ENCODE measurements around the gene C3orf20. TPM values are rescaled to one million over a fixed set of nuclear protein-coding genes. Genes with fewer than 3 reads are reported as not detected.
A peak's percentile ranks its signal among the peaks of the same experiment; 100 is the strongest.

Gene C3orf20
- total RNA-seq, 1 donor from 2014 or later: not detected

DNA sequence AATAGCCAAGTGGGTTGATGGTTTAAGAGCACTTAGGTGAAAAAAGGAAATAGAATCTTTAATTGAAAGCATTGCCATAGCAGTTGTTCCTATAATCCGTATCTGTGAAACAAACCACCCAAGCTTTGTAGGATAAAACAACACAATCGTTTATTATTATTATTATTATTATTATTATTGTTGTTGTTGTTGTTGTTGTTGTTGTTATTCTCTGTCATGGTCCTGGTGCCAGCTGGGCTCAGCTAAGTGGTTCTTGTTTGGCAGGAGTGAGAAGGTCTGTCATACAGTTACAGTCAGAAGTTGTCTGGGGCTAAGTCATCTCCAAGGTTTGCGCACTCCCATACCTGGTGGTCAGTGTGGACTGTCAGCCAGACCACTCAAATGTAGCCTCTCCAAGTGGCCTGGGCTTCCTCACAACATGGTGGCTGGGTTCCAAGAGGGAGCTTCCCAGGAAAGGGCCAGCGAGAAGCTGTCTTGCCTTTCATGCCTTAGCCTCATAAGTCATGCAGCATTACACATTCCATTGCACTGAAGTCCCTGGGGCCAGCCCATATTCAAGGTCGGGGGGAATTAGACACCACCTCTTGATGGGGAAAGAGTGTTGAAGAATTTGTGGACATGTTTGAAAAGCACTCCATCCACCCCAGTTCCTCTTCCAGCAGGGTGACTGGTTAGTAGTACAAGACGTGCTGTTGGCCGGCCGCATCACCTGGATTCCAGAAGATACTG lies 89.6 kb downstream of the C3orf20 start:
- Histone ChIP-seq H3K9me3 (no peaks in the 10 kb centered on the region), H3K27me3 (no peaks in the 10 kb centered on the region), H3K27ac (no peak overlapping the region), H3K4me3 (no peak overlapping the region), H3K4me1 (no peaks in the 10 kb centered on the region), H3K36me3 (no peaks in the 10 kb centered on the region)
- intact Hi-C loops (cut with DNase I): no loop called here
- peak in 1 of 2 donors; percentile 47 for DNase-seq (ENCODE audit: low spot score in 2 of 2)
- no peak for TF ChIP-seq CTCF (IDR thresholded peaks at IDR 0.05)

DNA sequence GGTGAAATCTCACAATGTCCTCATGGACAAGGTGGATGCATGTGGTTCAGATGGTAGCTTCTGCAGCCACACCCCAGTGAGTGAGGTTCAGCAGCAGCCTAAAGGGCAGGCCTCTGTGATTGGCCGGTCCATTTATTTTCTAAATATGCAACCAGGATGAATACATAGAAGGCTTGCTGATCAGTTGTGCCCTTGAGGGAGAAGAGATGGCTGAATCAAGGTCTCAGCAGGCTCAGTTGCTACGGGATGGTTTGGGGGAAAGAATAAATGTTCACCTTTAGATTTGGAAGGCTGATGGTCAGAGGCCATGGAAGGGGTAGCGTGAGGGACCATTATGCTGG lies 90.1 kb downstream of the C3orf20 start:
- H3K27ac ChIP-seq: no peak overlapping the region
- intact Hi-C loops (cut with DNase I): no loop called here
- no peaks in the 10 kb centered on the region for H3K4me1 ChIP-seq
- H3K9me3 ChIP-seq: no peaks in the 10 kb centered on the region
- no peaks in the 10 kb centered on the region for H3K36me3 ChIP-seq
- no peaks in the 10 kb centered on the region for H3K27me3 ChIP-seq
- no peak for TF ChIP-seq CTCF (IDR thresholded peaks at IDR 0.05)
- no peak for DNase-seq (ENCODE audit: low spot score in 2 of 2)
- H3K4me3 ChIP-seq: no peak overlapping the region

GRCh38 chr3:14765576-14766427 lies 90.9 kb downstream of the C3orf20 start:
- intact Hi-C loops (cut with DNase I): no loop called here
- H3K9me3 ChIP-seq: no peaks in the 10 kb centered on the region
- H3K36me3 ChIP-seq: no peaks in the 10 kb centered on the region
- H3K4me1 ChIP-seq: no peaks in the 10 kb centered on the region
- H3K27ac ChIP-seq: no peak overlapping the region
- peak in 1 of 2 donors; percentile 46 for DNase-seq (ENCODE audit: low spot score in 2 of 2)
- no peak overlapping the region for H3K4me3 ChIP-seq
- no peaks in the 10 kb centered on the region for H3K27me3 ChIP-seq
- TF ChIP-seq CTCF (IDR thresholded peaks at IDR 0.05): no peak

DNA sequence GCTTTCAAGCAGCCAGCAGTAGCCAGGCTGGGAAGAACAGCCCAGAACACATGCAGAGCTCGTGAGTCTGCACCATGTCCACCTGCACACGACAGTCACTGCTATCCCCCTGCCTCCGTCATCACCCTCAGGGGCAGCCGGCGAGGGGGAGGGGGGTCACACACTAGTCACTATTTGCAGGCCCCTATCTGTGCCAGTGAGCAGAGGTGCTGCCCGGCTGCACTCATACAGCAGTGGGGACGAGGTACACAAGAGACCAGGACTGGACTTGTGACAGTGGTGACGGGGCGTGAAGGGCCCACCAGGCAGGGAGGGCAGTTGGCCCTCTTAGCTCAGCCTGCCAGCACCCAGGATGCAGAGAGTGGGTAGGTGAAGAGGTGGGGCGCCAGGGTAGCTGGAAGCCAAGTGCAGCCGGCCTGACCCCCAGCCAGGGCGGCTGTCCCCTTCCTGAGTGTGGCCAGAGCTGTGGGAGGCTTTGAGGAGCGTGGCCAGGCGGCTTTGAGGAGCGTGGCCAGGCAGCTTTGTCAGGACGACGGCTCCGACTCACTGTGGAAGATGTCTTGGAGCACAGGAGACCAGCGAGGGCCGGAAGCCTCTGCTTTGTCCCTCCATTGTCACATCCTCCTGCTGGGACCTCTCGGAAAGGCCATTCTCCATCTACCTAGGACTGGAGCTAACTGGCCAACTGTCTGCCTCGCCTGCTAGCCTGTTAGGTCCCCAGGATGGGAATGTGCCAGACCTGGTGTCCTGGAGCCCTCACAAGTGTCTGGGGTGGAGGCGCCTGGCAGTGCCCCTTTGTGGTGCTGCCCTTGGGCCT lies 91.7 kb downstream of the C3orf20 start:
- intact Hi-C loops (cut with DNase I): no loop called here
- TF ChIP-seq CTCF (IDR thresholded peaks at IDR 0.05): no peak
- H3K4me1 ChIP-seq: no peaks in the 10 kb centered on the region

DNA sequence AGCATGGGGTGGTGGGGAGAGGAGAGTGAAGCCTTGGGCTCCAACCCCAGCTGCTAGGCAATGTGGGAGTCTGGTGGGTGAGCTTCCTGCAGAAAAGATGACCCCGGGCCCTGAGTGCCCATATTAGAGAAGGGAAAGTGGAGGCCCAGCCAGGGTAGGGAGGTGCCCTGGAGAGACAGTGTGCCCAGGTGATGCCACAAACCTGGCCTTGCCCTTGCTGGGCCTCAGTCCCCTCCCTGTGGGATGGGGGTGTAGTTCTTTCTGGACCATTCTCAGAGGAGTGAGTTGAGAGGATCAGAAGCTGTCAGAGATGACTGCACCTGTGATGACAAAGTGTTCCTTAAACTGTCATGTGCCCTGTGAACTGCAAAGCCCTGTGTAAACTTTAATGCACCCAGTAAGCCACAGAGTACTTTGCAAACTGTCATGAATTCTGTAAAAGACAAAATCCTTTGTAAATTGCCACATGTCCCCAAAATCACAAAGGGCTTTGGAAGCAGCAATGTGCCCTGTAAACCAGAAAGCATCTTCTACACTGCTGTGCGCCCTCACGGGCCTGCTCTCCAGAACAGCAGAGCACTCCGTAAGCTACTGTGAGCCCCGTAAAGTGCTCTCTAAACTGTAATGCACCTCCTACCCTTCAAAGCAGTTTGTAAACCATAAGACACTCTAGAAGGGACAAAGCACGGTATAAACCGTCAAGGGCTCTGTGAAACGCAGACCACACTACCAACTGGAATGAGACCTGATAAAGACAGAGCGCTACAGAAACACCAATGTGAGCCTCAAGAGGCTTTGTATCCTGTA lies 92.5 kb downstream of the C3orf20 start:
- no peaks in the 10 kb centered on the region for H3K36me3 ChIP-seq
- H3K4me1 ChIP-seq: no peaks in the 10 kb centered on the region
- no peak overlapping the region for H3K4me3 ChIP-seq
- no peaks in the 10 kb centered on the region for H3K9me3 ChIP-seq
- TF ChIP-seq CTCF (IDR thresholded peaks at IDR 0.05): no peak
- peak in 1 of 2 donors; percentile 51 for DNase-seq (ENCODE audit: low spot score in 2 of 2)
- no peak overlapping the region for H3K27ac ChIP-seq
- intact Hi-C loops (cut with DNase I): no loop called here
- no peaks in the 10 kb centered on the region for H3K27me3 ChIP-seq

More for the DNA sequence above, 91.7 kb downstream of the C3orf20 start:
- H3K27me3 ChIP-seq: no peaks in the 10 kb centered on the region
- DNase-seq (ENCODE audit: low spot score in 2 of 2): peak in 1 of 2 donors; percentile 56
- no peaks in the 10 kb centered on the region for H3K9me3 ChIP-seq
- no peaks in the 10 kb centered on the region for H3K36me3 ChIP-seq
- H3K27ac ChIP-seq: no peak overlapping the region
- H3K4me3 ChIP-seq: no peak overlapping the region

Measured in ascending aorta (tissue), 2 donors.